H1 (cell line): ENCODE results near the gene DDC. TPM values are rescaled to one million over a fixed set of nuclear protein-coding genes. Genes with fewer than 3 reads are reported as not detected.
A peak's percentile ranks its signal among the peaks of the same experiment; 100 is the strongest.

ENCODE experiments used
- CTCF ChIA-PET: fragments of 300-600 bp; sonication (Branson Sonifier 250); formaldehyde crosslinking; loops from one replicate; lab custom pipeline; 2021; ENCODE audit not compliant: partially characterized antibody; lab: Charles Lee
- POLR2A ChIA-PET: fragments of 300-600 bp; sonication (Branson Sonifier 250); formaldehyde crosslinking; loops from one replicate; lab custom pipeline; 2021; ENCODE audit warnings: inconsistent platforms; ENCODE audit not compliant: partially characterized antibody; lab: Charles Lee
- DNase-seq, 2 experiments: peaks; one replicate each; pipeline versions ENCODE4 v3.0.0 to v3.0.0-alpha.2; 2010 to 2022; ENCODE audit warnings: low spot score in 2 of 2, low read depth in 1 of 2, mixed read lengths in 1 of 2
- FAIRE-seq: peaks from 2 replicates; lab custom pipeline; 2011; peaks lifted over from hg19 to GRCh38; lab: Jason Lieb, UNC
- H2AFZ ChIP-seq: 2 replicates; pipeline ENCODE4 v1.8.1; 2012; ENCODE audit warnings: low read length, inconsistent platforms
- H2AK5ac ChIP-seq: 2 replicates; pipeline ENCODE4 v1.6.1; 2013; ENCODE audit warnings: low read depth, low read length
- H2BK120ac ChIP-seq: replicated peaks from 2 replicates; pipeline ENCODE3; 2013; ENCODE audit warnings: low read depth, low read length, inconsistent platforms
- H2BK12ac ChIP-seq: 2 replicates; pipeline ENCODE4 v1.6.1; 2013; ENCODE audit warnings: low read depth, low read length
- H2BK15ac ChIP-seq: 2 replicates; pipeline ENCODE4 v1.6.1; 2013; ENCODE audit warnings: low read length
- H2BK20ac ChIP-seq: 2 replicates; pipeline ENCODE4 v1.6.1; 2013; ENCODE audit warnings: low read length
- H2BK5ac ChIP-seq: 2 replicates; pipeline ENCODE4 v1.6.1; 2013; ENCODE audit warnings: low read depth, low read length
- H3K14ac ChIP-seq: 2 replicates; pipeline ENCODE4 v1.6.1; 2013; ENCODE audit warnings: inconsistent platforms; ENCODE audit not compliant: insufficient read length
- H3K18ac ChIP-seq: 2 replicates; pipeline ENCODE4 v1.6.1; 2013; ENCODE audit warnings: low read length; ENCODE audit errors: extremely low read depth
- H3K23ac ChIP-seq: 2 replicates; pipeline ENCODE4 v1.6.1; 2013; ENCODE audit warnings: inconsistent platforms; ENCODE audit not compliant: insufficient read length
- H3K23me2 ChIP-seq: 2 replicates; pipeline ENCODE4 v1.6.1; 2013; ENCODE audit warnings: low read depth, low read length
- H3K27ac ChIP-seq: 2 replicates; pipeline ENCODE4 v1.6.1; 2011; ENCODE audit warnings: low read depth, low read length, inconsistent platforms
- H3K27me3 ChIP-seq, 4 experiments: replicated peaks in 1 of 4; 1 replicate in 1 of 4; 2 replicates in 3 of 4; pipeline versions ENCODE4 v1.6.1 to v1.8.1; 2011 to 2013; ENCODE audit warnings: low read length in 3 of 4, mild to moderate bottlenecking in 3 of 4, inconsistent platforms in 2 of 4, mixed read lengths in 2 of 4, moderate library complexity in 1 of 4; ENCODE audit not compliant: control insufficient read depth in 3 of 4, insufficient read depth in 3 of 4; ENCODE audit errors: extremely low read depth in 1 of 4
- H3K36me3 ChIP-seq, 4 experiments: 2 replicates each; pipeline versions ENCODE4 v1.6.1 to v1.8.1; 2011 to 2013; ENCODE audit warnings: mild to moderate bottlenecking in 4 of 4, low read length in 3 of 4, moderate library complexity in 2 of 4, control low read depth in 1 of 4, inconsistent platforms in 1 of 4; ENCODE audit not compliant: insufficient read depth in 4 of 4, control insufficient read depth in 2 of 4
- H3K4ac ChIP-seq: replicated peaks from 2 replicates; pipeline ENCODE3; 2013; ENCODE audit warnings: low read length, low read depth, mixed read lengths, inconsistent platforms; ENCODE audit not compliant: insufficient read length
- H3K4me1 ChIP-seq, 4 experiments: replicated peaks in 1 of 4; 1 replicate in 1 of 4; 2 replicates in 3 of 4; pipeline versions ENCODE4 v1.6.1 to v1.8.1; 2011 to 2013; ENCODE audit warnings: low read length in 3 of 4, inconsistent platforms in 2 of 4, mixed read lengths in 1 of 4; ENCODE audit not compliant: insufficient read depth in 4 of 4, control insufficient read depth in 3 of 4
- H3K4me2 ChIP-seq, 2 experiments: 2 replicates each; pipeline versions ENCODE4 v1.6.1 to v1.8.1; 2011 to 2013; ENCODE audit warnings: low read depth in 2 of 2, low read length in 2 of 2, control low read depth in 1 of 2, inconsistent platforms in 1 of 2, mild to moderate bottlenecking in 1 of 2; ENCODE audit not compliant: insufficient read depth in 1 of 2
- H3K4me3 ChIP-seq, 4 experiments: fragments of 200-600, 300-600 bp in 1 of 4; sonication (generic), shearing (Covaris generic), sonication (Bioruptor Twin) in 1 of 4; 2 replicates each; pipeline versions ENCODE4 v1.5.1 to v1.8.1; 2011 to 2016; ENCODE audit warnings: low read length in 4 of 4, low read depth in 3 of 4, control low read depth in 2 of 4, inconsistent platforms in 2 of 4, mild to moderate bottlenecking in 2 of 4, mixed read lengths in 1 of 4, moderate library complexity in 1 of 4; ENCODE audit not compliant: insufficient read depth in 2 of 4; ENCODE audit errors: extremely low read depth in 1 of 4
- H3K56ac ChIP-seq: replicated peaks from 2 replicates; pipeline ENCODE3; 2013; ENCODE audit warnings: low read depth, mild to moderate bottlenecking, mixed read lengths, low read length, inconsistent platforms; ENCODE audit not compliant: insufficient read length
- H3K79me1 ChIP-seq: 2 replicates; pipeline ENCODE4 v1.6.1; 2013; ENCODE audit warnings: low read depth, low read length, control low read depth
- H3K79me2 ChIP-seq, 2 experiments: 2 replicates each; pipeline versions ENCODE4 v1.6.1 to v1.8.1; 2012 to 2013; ENCODE audit warnings: low read length in 2 of 2, mild to moderate bottlenecking in 2 of 2, inconsistent platforms in 1 of 2; ENCODE audit not compliant: insufficient read depth in 2 of 2, control insufficient read depth in 1 of 2
- H3K9ac ChIP-seq, 4 experiments: replicated peaks in 1 of 4; 1 replicate in 1 of 4; 2 replicates in 3 of 4; pipeline versions ENCODE4 v1.6.1 to v1.8.1; 2011 to 2013; ENCODE audit warnings: low read depth in 3 of 4, low read length in 3 of 4, control low read depth in 2 of 4, mild to moderate bottlenecking in 2 of 4, moderate library complexity in 2 of 4, inconsistent platforms in 1 of 4; ENCODE audit errors: extremely low read depth in 1 of 4
- H3K9me3 ChIP-seq, 2 experiments: 2 replicates each; pipeline versions ENCODE4 v1.6.1 to v1.8.1; 2012 to 2013; ENCODE audit warnings: mild to moderate bottlenecking in 2 of 2, moderate library complexity in 2 of 2, control low read depth in 1 of 2, inconsistent platforms in 1 of 2, low read depth in 1 of 2, low read length in 1 of 2, mixed read lengths in 1 of 2; ENCODE audit not compliant: insufficient read depth in 2 of 2
- H4K20me1 ChIP-seq, 2 experiments: replicated peaks in 1 of 2; 2 replicates each; pipeline versions ENCODE3 to v1.8.1; 2011 to 2013; ENCODE audit warnings: inconsistent platforms in 2 of 2, low read length in 2 of 2, mild to moderate bottlenecking in 1 of 2; ENCODE audit not compliant: insufficient read depth in 2 of 2, control insufficient read depth in 1 of 2
- H4K5ac ChIP-seq: 2 replicates; pipeline ENCODE4 v1.6.1; 2013; ENCODE audit warnings: low read length, low read depth, mixed read lengths, inconsistent platforms; ENCODE audit not compliant: insufficient read length
- H4K8ac ChIP-seq: 2 replicates; pipeline ENCODE4 v1.8.0; 2013; ENCODE audit warnings: mild to moderate bottlenecking, moderate library complexity, low read length, inconsistent platforms; ENCODE audit not compliant: insufficient read depth; ENCODE audit errors: extremely low read depth
- H4K91ac ChIP-seq: replicated peaks from 2 replicates; pipeline ENCODE3; 2013; ENCODE audit warnings: low read length, mixed read lengths, inconsistent platforms; ENCODE audit not compliant: insufficient read length
- BACH1 ChIP-seq: IDR thresholded peaks from 2 replicates; pipeline ENCODE4 v1.6.1; 2012; ENCODE audit warnings: low read length, improper control_type of control experiment
- TEAD4 ChIP-seq: IDR thresholded peaks from 2 replicates; pipeline ENCODE4 v1.6.1; 2012; ENCODE audit warnings: low read depth, low read length, inconsistent platforms, mixed read lengths
- WGBS, 2 experiments: shearing (Covaris generic) in 1 of 2; methylation state at CpG; one replicate each; pipeline versions ENCODE4 v1.1.6 to v1.1.7; 2013 to 2015; ENCODE audit warnings: low lambda C conversion rate in 2 of 2, mixed read lengths in 2 of 2, inconsistent platforms in 1 of 2, low coverage in 1 of 2, missing lambda C conversion rate in 1 of 2; ENCODE audit not compliant: insufficient replicate concordance in 2 of 2, insufficient coverage in 1 of 2, insufficient read length in 1 of 2; ENCODE audit errors: extremely low coverage in 1 of 2, missing lambda C conversion rate in 1 of 2; 5-methylcytosine and 5-hydroxymethylcytosine counted together
- polyA plus RNA-seq, 7 experiments: library from polyadenylated mRNA; depleted of rRNA in 3 of 7; stranded (reverse) in 5 of 7; unstranded in 2 of 7; fragments of >200 nt in 5 of 7; fragments of 200-250 nt in 2 of 7; gene quantifications; 1 replicate in 5 of 7; 2 replicates in 1 of 7; 4 replicates in 1 of 7; pipeline versions ENCODE4 v1.2.1 to v1.2.3, GENCODE V29; 2011 to 2013; ENCODE audit warnings: missing spikeins in 2 of 7, mixed read lengths in 2 of 7
- total RNA-seq: library from RNA; stranded (reverse); fragmentation: NEBNext Ultra II Directional; extraction: Animal tissue kit (Norgen Biotek cat#: 25700); gene quantifications from 2 replicates; pipeline ENCODE4 v1.2.1, GENCODE V29; 2021
- TF ChIP-seq, protein P1 (sequence below): IDR thresholded peaks from 2 replicates; pipeline ENCODE4 v1.6.1; 2012; ENCODE audit warnings: inconsistent platforms

Gene DDC
- total and polyA plus RNA-seq, 2 of the 8 experiments (the other 6 are each of a cell fraction or from before 2014, with no cell fraction given) = 0.05 TPM; not detected in 1

DNA sequence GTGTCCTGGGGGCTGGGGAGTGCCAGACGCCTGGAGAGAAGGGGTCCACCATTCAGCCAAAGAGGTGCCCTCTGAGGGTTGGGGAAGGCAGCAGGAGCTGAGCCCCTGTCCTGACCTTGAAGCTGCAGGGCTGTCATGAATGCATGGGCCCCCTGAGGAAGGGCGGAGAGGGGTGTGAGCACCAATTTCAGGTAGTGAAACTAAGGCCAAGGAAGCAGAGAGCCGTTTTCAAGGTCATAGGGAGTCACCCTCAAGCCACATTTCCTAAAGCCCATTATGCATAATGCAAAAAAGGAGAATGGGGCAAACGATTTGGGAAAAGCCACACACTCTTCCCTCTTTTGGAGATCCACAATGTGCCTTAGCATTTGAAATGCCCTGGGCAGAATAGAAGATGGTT, 152.2 kb downstream of the DDC start:
- no peak for DNase-seq
- 81% methylated on average over 3 of the region's 4 CpGs; no CpG with 5 or more reads in 1 of the 2 experiments for WGBS, 2 experiments
- CTCF ChIA-PET = interaction anchor here (1.1 to 1.2 kb wide), 2 partner anchors 8 to 319 kb away, joined by 3 read pairs; no protein-coding TSS in a partner anchor

More for the DNA sequence above, 152.2 kb downstream of the DDC start:
- Histone ChIP-seq H4K5ac (no peak overlapping the region), H3K4me3 (no peak overlapping the region), H3K79me2 (no peaks in the 10 kb centered on the region), H3K4ac (no peak overlapping the region), H3K4me1 (peaks cover 0 to 3% (median 0%) of the 10 kb centered on the region in 4 experiments; a peak in 2 of 7 replicates), H3K18ac (0 out of 2 replicates have a peak overlapping the region, but pooled peaks have one; percentile 4), H2BK120ac (no peak overlapping the region), H3K23me2 (no peaks in the 10 kb centered on the region)
- TF ChIP-seq BACH1 = no peak
- no peak for TF ChIP-seq TEAD4
- TF ChIP-seq, protein P1, sequence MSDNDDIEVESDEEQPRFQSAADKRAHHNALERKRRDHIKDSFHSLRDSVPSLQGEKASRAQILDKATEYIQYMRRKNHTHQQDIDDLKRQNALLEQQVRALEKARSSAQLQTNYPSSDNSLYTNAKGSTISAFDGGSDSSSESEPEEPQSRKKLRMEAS = no peak
- TF ChIP-seq, all 59 proteins: peak for 0
- Histone ChIP-seq H3K4me2 (no peak overlapping the region), H3K23ac (no peak overlapping the region), H3K9me3 (no peaks in the 10 kb centered on the region), H2BK15ac (no peak overlapping the region), H2BK5ac (no peak overlapping the region), H4K20me1 (no peaks in the 10 kb centered on the region), H3K27ac (no peak overlapping the region), H3K56ac (no peak overlapping the region), H2AK5ac (no peak overlapping the region), H3K36me3 (no peaks in the 10 kb centered on the region), H2AFZ (no peak overlapping the region), H3K9ac (no peak overlapping the region), H3K27me3 (no peaks in the 10 kb centered on the region; a peak in 1 of 7 replicates), H4K8ac (no peak overlapping the region), H3K79me1 (no peaks in the 10 kb centered on the region; the same call in 1 of the 2 replicates), H2BK12ac (no peak overlapping the region), H3K14ac (no peak overlapping the region), H2BK20ac (no peak overlapping the region), H4K91ac (no peak overlapping the region)
- POLR2A ChIA-PET = no interaction called here
- FAIRE-seq = no peak
